ENCODE results near the gene CRACR2B. TPM values are rescaled to one million over a fixed set of nuclear protein-coding genes. Genes with fewer than 3 reads are reported as not detected.

CRACR2B gene
- total and polyA plus RNA-seq, 2 of the 13 experiments (the other 11 are each of a cell fraction or from before 2014, with no cell fraction given), result 14.9 to 21.0 TPM

DNA sequence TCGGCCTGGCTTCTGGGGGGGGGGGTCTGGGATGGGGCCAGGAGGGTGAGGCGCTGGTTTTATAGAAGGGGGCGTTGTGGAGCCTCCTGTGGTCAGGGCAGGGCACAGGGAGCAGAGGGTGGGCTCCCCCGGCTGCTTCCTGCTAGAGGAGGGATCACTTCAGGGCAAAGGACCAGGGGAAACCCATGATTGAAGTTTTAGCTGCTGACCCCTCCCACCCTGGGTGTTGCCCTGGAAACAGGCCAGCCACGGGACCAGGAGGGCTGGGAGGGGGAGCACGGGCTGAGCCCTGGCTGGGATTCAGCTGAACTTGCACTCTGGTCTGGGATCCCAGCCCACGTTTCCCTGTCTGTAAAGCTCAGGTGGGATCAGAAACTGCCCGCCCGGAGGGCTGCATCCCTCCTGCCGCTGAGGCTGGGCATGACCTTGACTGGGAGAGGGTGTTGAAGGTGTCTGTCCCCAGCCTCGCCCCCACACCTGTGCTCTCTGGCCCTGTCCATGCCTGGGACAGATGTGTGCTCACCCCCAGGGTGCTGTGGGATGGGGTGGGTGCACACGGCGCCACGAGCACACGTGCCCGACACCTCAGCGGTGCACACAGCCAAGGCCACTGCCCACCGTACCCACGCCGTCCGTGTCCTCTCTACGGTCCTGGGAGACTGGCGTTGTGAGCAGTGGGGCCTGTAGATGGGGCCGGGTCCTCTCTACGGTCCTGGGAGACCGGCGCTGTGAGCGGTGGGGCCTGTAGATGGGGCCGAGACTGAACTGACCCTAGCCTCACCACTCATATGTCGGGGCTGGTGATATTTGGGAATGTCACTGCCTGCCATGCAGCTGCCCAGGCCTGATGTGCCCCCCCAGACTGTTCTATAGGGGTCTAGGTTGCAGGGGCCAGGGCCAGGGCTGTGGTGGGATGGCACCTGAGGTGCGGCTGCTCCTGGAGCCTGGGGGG is 17.2 kb downstream of the CRACR2B start (continued):
- TF ChIP-seq, protein P1, sequence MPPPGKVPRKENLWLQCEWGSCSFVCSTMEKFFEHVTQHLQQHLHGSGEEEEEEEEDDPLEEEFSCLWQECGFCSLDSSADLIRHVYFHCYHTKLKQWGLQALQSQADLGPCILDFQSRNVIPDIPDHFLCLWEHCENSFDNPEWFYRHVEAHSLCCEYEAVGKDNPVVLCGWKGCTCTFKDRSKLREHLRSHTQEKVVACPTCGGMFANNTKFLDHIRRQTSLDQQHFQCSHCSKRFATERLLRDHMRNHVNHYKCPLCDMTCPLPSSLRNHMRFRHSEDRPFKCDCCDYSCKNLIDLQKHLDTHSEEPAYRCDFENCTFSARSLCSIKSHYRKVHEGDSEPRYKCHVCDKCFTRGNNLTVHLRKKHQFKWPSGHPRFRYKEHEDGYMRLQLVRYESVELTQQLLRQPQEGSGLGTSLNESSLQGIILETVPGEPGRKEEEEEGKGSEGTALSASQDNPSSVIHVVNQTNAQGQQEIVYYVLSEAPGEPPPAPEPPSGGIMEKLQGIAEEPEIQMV (CRISPR knock-in tag; IDR thresholded peaks at IDR 0.05; ENCODE audit: low read depth), result no peak
- TF ChIP-seq SSRP1 (CRISPR knock-in tag; IDR thresholded peaks at IDR 0.05) (no peak), ARNTL (CRISPR knock-in tag; IDR thresholded peaks at IDR 0.05) (no peak), HNRNPL (IDR thresholded peaks at IDR 0.05; ENCODE audit: low read depth, low read length) (no peak), AGO2 (optimal IDR thresholded peaks at IDR 0.05; ENCODE audit: low read depth, low read length) (peak; percentile 12), ZNF263 (CRISPR knock-in tag; IDR thresholded peaks at IDR 0.05) (peak; percentile 13; the same call in 1 of the 2 replicates), CREM (IDR thresholded peaks at IDR 0.05) (0 out of 2 replicates have a peak, but pooled peaks have one; percentile 6), CREM (CRISPR knock-in tag; IDR thresholded peaks at IDR 0.05) (no peak), ESRRA (CRISPR knock-in tag; IDR thresholded peaks at IDR 0.05; ENCODE audit: low read depth) (no peak), PHB2 (IDR thresholded peaks at IDR 0.05; ENCODE audit: partially characterized antibody) (no peak), EEA1 (CRISPR knock-in tag; IDR thresholded peaks at IDR 0.05; ENCODE audit: borderline replicate concordance) (peak; percentile 62; the same call in 1 of the 2 replicates), ZKSCAN1 (IDR thresholded peaks at IDR 0.05; ENCODE audit: low read length) (no peak), TARDBP (CRISPR knock-in tag; IDR thresholded peaks at IDR 0.05) (peak; percentile 47; the same call in 1 of the 2 replicates), ZNF790 (CRISPR knock-in tag; IDR thresholded peaks at IDR 0.05; ENCODE audit: borderline replicate concordance) (no peak), TBL1XR1 (IDR thresholded peaks at IDR 0.05; ENCODE audit: borderline replicate concordance, low read length, partially characterized antibody) (peak; percentile 25), HNF4G (IDR thresholded peaks at IDR 0.05; ENCODE audit: borderline replicate concordance, low read depth, low read length) (no peak), HNF4G (CRISPR knock-in tag; IDR thresholded peaks at IDR 0.05; ENCODE audit: borderline replicate concordance, low read depth) (no peak), ZNF543 (CRISPR knock-in tag; IDR thresholded peaks at IDR 0.05) (0 out of 2 replicates have a peak, but pooled peaks have one; percentile 72), ZNF850 (CRISPR knock-in tag; conservative IDR thresholded peaks at IDR 0.05) (no peak)
- TF ChIP-seq, protein P2, sequence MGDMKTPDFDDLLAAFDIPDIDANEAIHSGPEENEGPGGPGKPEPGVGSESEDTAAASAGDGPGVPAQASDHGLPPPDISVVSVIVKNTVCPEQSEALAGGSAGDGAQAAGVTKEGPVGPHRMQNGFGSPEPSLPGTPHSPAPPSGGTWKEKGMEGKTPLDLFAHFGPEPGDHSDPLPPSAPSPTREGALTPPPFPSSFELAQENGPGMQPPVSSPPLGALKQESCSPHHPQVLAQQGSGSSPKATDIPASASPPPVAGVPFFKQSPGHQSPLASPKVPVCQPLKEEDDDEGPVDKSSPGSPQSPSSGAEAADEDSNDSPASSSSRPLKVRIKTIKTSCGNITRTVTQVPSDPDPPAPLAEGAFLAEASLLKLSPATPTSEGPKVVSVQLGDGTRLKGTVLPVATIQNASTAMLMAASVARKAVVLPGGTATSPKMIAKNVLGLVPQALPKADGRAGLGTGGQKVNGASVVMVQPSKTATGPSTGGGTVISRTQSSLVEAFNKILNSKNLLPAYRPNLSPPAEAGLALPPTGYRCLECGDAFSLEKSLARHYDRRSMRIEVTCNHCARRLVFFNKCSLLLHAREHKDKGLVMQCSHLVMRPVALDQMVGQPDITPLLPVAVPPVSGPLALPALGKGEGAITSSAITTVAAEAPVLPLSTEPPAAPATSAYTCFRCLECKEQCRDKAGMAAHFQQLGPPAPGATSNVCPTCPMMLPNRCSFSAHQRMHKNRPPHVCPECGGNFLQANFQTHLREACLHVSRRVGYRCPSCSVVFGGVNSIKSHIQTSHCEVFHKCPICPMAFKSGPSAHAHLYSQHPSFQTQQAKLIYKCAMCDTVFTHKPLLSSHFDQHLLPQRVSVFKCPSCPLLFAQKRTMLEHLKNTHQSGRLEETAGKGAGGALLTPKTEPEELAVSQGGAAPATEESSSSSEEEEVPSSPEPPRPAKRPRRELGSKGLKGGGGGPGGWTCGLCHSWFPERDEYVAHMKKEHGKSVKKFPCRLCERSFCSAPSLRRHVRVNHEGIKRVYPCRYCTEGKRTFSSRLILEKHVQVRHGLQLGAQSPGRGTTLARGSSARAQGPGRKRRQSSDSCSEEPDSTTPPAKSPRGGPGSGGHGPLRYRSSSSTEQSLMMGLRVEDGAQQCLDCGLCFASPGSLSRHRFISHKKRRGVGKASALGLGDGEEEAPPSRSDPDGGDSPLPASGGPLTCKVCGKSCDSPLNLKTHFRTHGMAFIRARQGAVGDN (CRISPR knock-in tag; IDR thresholded peaks at IDR 0.05), result peak; percentile 60
- TF ChIP-seq, protein P3, sequence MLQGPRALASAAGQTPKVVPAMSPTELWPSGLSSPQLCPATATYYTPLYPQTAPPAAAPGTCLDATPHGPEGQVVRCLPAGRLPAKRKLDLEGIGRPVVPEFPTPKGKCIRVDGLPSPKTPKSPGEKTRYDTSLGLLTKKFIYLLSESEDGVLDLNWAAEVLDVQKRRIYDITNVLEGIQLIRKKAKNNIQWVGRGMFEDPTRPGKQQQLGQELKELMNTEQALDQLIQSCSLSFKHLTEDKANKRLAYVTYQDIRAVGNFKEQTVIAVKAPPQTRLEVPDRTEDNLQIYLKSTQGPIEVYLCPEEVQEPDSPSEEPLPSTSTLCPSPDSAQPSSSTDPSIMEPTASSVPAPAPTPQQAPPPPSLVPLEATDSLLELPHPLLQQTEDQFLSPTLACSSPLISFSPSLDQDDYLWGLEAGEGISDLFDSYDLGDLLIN (CRISPR knock-in tag; IDR thresholded peaks at IDR 0.05; ENCODE audit: borderline replicate concordance), result no peak
- TF ChIP-seq, protein P4, sequence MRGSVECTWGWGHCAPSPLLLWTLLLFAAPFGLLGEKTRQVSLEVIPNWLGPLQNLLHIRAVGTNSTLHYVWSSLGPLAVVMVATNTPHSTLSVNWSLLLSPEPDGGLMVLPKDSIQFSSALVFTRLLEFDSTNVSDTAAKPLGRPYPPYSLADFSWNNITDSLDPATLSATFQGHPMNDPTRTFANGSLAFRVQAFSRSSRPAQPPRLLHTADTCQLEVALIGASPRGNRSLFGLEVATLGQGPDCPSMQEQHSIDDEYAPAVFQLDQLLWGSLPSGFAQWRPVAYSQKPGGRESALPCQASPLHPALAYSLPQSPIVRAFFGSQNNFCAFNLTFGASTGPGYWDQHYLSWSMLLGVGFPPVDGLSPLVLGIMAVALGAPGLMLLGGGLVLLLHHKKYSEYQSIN (CRISPR knock-in tag; IDR thresholded peaks at IDR 0.05; ENCODE audit: borderline replicate concordance), result no peak

All from HepG2 (cell line).